Epidermal melanocyte (primary cell): ENCODE measurements around the gene TMBIM1.

Experiments used
- DNase-seq: peaks from one replicate; pipeline ENCODE4 v3.0.0; 2011; ENCODE audit warnings: low spot score; ENCODE audit not compliant: insufficient read length

Gene TMBIM1, protein sequence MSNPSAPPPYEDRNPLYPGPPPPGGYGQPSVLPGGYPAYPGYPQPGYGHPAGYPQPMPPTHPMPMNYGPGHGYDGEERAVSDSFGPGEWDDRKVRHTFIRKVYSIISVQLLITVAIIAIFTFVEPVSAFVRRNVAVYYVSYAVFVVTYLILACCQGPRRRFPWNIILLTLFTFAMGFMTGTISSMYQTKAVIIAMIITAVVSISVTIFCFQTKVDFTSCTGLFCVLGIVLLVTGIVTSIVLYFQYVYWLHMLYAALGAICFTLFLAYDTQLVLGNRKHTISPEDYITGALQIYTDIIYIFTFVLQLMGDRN

GRCh38 chr2:218292048-218293014 lies at the start of gene TMBIM1:
TMBIM1 (minus strand) TSS chr2:218292503; CDS start chr2:218282141, 10,362 bp downstream.
- DNase-seq: peak; percentile 90

- DNase-seq: no peak
These were observed 49.1 kb upstream of the TMBIM1 start for GRCh38 chr2:218341381-218341780.

- DNase-seq: no peak
These were observed 48.4 kb upstream of the TMBIM1 start for GRCh38 chr2:218340656-218341055.

DNA sequence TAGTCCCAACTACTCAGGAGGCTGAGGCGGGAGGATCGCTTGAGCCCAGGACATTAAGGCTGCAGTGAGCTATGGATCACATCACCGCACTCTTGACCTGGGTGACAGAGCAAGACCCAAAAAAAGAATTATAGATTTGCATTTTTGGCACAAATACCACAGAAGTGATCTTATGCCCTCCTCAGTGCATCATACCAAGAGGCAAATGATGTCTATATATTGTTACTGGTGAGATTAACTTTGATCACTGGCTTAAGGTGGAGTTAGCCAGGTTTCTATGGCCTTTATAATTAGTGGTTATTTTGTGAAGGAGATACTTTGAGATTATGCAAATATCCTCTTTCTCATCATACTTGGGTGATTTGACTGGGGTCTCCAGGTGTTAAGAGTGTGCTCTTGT lies 42.2 kb upstream of the TMBIM1 start:
- no peak for DNase-seq

DNA sequence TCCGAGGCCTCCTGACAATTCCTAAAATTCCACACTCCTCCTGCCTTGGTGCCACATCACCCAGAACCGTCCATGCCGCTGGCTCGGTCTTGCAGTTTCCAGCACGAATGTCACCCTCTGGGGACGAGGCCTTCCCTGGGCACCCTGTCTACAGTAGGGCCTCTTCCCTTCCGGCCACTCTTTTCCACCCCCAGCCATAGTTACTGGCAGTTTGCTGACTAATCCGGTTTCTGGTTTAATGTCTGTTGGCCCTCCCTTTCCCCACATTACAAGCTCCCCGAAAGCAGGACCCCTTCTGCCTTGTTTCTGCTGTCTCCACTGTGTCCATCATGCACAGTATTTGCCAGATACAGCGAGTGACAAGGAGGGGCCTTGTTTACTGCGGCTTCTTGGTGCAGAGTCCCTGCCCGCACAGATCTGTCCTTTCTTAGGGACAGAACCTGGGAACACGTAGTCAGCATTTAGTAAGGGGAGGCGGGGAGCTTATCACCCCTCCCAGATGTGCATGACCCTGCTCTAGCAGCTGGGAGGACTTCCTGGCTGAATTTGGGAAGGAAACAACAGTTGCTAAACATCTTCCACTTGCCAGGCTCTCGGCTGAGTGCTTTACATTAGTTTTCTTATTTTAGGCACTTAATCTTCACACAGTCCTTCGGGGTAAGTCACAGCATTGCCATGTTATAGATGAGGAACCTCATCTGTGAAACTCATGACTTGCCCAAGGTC lies 40.8 kb upstream of the TMBIM1 start:
- no peak for DNase-seq

DNA sequence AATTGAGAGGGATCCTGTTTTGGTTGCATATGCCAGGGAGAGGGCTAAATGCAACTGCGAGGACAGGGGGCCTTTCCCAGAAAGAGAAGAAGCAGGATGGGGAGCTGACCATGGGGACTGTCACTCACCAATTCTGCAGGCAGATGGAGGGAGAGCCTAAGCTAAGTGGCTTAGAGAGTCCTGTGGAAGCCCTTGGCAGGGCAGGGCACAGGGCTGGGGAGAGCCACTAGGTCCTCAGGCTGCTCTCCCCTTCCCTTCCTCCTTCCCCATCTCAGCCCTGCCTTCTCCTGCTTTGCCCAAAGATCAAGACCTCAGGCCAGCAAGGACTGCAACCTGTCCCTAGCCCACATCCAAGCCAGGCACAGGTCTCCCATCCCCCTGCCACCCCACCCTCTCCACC lies 40.0 kb upstream of the TMBIM1 start:
- DNase-seq: no peak

DNA sequence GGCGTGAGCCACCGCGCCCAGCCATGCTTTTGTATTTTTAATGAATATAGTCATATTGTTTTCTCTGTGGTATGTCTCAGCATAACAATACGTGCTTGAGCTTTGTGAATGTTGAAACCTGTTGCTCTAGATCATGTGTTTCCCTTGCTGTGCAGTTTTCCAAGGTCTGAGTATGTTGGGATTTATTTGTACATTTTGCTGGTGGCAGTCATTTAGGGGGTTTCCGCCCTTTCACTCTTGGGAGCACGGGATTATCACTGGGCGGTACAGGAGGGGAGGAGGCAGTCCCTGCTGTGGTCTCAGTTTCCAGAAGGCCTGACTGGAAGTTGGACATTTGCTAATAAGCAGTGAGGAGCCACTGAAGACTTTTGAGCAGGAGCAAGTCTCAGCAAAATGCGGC lies 39.4 kb upstream of the TMBIM1 start:
- no peak for DNase-seq

GRCh38 chr2:218329826-218330593 lies 37.7 kb upstream of the TMBIM1 start:
- DNase-seq: no peak

- no peak for DNase-seq
These were observed 36.9 kb upstream of the TMBIM1 start for GRCh38 chr2:218329027-218329825.

DNA sequence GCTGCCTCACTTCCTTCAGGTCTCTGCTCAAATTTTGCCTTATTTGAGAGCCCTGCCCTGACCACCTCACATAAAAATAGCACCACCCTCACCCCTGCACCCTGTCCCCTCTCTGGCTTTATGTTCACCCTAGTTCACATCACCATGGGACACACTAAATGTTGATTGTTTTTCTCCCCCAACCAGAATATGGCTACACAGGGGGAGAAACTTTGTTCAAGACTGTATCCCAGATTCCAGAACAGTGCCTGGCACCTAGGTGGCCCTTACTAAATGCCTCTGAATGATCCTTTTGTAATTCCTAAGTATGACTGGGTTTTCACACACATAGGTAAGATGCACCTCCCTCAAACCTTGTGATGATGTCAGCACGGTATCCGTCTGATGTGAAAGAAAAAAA lies 36.0 kb upstream of the TMBIM1 start:
- DNase-seq: no peak

GRCh38 chr2:218327451-218328210 lies 35.3 kb upstream of the TMBIM1 start:
- no peak for DNase-seq

- no peak for DNase-seq
These were observed 34.0 kb upstream of the TMBIM1 start for GRCh38 chr2:218326315-218326714.

DNA sequence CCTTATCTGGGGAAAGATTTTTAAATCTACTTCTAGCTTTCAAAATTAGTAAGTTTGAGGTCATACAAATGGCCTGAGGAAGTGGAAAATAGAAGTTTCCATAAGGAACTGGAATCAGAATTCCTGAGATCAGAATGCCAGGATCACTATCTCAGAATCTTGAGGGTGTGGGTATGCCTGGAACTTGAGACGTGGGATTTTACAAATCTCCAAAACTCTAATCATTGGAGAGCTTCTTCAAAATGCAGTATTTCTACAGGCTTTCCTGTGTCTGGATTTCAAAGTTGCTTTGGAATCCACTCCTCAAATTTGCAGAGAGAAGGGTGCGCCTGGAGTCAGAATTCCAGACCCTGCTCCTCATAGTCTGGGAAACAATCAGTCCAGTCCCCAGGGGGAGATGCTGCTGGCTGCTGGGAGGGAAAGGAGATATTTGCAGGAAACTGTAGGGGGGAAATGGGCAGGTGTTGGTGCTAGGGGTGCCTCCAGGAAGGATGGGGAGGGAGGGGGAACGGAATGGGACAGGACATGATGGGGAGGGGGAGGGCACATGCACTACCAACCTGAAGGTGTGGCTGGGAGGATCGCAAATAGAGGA lies 33.4 kb upstream of the TMBIM1 start:
- DNase-seq: no peak

DNA sequence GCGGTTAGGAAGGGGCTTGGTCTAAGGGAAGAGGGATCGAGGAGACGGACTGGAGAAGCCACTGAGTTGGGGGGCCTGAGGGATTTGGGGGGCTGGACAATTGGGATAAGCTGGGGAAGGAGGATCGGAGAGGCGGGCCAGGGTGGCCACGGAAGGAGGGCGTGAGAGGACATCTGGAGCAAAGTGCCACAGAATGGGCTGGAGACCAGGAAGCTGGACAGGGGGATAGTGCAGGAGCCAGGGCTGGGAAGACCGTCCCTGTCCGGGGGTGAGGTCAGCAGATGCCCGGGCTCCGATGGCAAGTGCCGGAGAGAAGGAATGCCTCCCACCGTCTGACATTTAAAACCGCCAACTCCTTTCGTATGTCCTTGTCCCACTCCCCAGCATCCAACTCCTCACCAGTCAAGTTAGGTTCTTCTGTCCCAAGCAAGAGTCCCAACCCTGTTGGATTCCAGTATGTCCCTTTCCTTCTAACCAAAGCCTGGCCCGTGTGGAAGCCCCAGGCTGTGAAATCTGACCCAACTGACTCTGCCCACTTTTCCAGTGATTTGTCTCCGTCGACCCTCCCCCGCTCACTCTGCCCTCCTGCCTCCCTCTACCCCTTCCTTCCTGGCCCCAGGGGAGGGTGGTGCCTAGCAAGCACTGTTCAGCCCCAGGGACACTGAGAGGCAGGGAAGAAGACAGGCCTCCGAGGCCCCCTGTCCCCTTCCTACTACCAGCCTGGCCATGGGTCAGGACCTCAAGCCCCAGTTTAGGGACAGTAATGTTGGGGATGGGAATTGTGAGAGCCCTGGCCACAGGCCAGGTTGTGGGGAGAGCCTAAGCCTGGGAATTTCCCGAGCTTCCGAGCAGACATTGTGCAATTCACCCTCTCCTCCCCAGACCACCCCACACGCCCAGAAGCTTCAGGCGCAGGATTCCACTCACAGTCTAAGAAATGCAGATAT lies 31.5 kb upstream of the TMBIM1 start:
- DNase-seq: no peak

DNA sequence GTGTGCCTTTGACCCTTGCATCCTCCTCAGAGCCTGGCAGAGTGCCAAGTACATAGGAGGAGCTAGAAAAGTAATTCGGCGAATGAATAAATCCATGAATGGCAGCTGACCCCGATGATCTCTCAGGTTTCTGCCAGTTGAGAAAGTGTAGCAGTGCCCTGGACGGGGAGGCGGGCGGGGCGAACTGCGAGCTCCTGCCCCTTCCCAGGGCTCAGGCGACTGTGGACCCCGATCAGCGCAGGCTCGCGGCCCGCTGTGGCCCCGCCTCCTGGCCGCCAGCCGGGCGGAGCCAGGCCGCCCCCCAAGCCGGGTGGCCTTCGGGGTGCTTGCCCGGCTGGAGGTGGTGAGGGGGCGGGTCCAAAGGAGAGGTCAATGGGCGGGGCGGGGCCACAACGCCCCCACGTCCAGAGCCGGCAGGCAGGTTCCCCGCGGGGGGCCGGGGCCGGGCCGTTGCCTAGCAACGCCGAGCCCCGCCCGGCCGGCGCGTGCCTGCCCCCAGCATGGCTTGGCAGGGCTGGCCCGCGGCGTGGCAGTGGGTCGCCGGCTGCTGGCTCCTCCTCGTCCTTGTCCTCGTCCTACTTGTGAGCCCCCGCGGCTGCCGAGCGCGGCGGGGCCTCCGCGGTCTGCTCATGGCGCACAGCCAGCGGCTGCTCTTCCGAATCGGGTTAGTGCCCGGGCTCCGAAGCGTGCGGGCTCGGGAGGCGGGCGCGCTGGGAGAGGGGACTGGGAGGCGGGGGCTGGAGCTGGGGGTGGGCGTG lies 30.6 kb upstream of the TMBIM1 start:
- peak; percentile 77 for DNase-seq

DNA sequence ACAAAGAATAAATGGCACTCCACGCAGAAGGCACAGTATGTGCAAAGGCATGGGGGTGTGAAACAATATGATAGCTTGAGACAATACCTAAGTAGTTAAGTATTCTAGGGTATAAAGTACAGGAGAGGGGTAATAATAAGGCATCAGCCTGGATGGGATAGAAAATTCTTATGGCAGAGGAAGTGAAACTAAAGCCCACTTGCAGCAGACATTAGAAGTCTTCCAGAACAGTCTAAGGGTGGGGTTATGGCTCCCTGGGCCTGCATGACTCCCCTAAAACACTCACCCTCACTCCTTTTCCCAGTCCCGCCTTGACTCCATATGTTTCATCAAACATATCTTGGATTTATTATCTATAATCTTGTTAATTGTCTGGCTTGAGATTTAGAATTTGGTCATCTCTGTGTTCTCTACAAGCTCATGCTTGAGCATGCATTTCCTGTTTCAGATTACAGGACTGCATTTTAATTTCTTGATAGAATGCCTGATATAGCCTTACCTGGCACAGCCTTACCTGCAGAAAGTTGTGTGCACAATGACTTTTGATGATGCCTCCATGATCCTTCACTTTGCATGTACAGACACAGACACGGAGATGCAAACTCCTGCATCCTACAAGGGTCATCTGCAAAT lies 28.5 kb upstream of the TMBIM1 start:
- no peak for DNase-seq
